HG03095 (cell line): ENCODE results near the gene TPST1.

ENCODE experiments used
- ATAC-seq: cut with Tn5 transposase; IDR thresholded peaks from one replicate; pipeline ENCODE4 v1.9.1; 2021; ENCODE audit warnings: moderate library complexity; ENCODE audit not compliant: unreplicated experiment

The TPST1 gene

DNA sequence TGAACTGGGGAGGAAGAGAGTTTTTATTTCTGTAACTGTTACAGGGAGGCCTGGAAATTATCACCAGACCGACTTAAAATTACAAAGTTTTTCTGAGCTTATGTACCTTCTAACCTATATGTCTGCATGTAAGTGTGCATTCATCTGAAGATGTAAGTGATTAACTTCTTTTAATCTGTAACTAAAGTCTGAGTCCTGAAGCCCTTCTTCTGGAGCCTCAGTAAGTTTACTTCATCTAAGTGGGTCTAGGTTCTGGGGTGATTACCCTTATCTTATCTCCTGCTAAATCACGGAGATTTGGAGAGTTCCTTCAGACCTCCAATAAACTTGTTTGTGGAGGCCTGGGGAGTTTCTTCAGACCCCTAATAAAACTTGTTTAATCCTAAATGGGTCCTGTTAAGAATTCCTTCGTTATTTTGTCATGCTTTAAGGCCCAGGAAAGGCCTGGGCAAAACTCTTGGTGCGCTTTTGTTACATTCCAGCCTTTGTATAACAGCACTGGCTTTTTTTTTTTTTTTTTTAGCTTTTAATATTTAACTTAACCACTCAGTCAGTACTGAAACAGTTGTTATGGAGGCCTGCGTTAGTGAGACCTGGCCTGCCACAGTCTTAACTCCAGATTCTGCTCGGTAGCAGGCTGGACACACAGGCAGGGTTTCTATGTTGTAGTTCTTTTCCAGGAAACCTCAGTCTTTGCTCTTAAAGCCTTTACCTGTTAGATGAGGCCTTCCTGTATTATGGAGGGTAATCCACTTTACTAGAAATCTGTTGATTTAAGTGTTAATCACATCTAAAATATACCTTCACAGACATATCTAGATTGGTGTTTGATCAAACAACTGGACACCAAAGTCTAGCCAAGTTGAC lies 33.0 kb downstream of the TPST1 start:
- ATAC-seq = peak; percentile 69

DNA sequence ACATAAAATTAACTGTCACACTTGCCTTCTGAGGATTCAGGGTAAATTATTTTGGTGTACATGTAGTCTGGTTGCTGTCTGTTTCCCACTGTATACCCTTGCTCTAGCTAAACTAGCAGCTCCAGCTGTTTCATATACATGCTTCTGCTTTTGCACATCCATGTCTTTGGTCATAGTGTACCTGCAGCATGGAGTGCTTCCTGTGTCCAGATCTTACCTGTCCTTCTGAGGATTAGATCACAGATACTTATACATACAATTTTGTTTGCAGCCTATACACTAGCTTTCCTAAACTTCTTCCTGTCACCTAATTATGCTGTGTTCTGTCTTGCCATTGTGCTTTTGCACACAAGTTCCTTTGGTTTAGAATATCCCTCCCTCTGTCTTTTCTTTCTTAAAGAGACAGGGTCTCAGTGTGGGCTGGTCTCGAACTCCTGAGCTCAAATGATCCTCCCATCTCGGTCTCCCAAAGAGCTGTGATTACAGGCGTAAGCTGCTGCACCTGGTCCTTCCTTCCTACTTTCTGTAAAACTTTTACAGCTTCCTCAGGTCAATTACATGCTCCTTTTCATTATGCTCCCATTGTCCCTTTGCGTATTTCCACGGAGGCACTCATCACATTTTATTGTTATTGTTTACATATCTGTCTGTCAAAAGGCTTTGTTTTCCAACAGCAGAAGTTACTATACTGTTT lies 33.8 kb downstream of the TPST1 start:
- ATAC-seq = peak; percentile 6

DNA sequence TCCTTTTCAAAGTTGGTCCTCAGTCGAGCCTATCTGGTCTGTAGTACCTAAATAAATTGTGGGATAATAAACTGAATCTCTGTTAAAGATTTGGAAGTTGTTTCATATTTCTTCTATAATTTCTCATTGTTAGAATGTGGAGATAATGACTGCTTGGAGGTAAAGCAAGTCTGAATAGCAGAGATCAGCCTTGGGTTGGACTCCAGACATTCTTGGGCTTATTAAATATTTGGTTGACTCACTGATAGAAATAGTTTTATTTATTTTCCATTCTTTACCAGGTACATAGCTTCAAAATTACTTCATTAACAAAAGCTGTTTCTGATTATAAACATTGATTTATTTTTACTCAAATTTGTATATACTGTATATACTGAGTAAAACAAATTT lies 34.3 kb downstream of the TPST1 start:
- ATAC-seq = no peak

DNA sequence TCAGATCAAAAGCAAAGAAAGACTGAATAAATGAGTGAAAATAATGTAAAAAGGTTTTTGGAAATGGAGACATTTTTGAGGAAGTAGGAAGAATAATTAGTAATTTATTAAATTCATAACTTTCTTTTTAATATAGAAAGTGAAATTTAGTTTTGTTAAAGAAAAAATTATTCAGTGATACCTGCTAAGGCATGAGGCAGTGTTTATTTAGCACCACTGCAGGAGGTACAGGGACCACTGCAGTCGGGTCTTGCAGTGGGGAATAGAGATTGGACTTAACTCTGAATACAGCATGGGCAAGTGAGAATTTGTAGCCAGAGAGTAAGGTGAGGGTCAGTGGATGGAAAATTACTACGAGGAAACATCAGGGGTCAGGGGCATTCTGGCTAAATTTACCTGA lies 39.9 kb downstream of the TPST1 start:
- ATAC-seq = no peak

DNA sequence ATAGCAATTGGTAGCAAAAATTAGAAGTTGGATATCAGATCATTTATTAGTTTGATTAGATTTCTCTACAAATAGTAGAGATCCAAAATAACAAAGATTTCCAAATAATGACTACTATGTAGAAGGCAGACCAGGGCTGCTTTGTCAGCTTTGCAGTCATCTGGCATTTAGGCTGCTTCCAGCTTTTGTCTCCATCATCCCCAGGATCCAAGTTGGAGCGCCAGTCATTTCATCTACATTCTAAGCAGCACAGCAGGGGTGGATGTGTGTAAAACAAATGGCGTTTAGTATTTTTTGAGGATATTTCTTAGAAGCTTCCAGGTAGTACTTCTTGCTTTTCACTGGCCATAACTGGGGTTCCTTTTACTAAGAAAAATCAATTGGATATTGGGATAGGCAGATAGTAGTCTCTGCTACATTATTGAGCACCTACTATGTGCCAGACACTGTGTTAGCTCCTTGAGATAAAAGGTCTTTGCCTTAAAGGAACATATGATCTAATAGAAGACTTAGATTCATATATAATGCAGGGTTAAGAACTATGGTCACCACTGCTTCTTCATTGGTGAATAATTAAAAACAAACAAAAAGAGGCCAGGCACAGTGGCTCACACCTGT lies 41.5 kb downstream of the TPST1 start:
- ATAC-seq = no peak

DNA sequence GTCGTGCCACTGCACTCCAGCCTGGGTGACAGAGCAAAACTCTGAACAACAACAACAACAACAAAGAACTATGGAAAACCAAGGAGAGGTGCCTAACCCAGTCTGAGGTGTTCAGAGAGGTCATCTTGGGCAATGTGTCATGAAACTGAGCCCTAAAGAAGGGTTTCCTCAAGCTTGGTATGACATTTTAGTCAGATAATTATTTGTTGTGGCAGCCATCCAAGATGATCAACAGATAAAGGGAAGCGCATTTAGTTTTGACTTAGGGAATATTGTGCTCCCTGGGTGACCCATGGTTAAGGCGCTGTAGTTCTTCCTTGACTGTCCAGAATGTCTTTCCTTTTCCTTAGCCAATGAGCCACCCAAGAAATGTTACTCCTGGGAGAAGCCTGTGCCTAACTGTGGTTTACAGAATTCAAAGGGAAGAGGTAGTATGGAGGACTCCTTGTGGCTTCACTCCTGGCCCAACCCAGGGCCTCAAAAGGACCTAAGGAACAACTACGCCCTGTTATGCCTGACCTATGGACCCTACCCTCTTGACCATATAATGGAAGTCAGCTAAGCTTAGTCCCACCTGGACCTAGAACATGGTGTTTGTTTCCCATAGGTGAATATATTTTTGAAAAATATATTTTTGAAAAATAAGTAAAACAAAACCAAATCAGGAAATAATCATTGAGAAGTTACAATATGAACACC lies 42.4 kb downstream of the TPST1 start:
- no peak for ATAC-seq

DNA sequence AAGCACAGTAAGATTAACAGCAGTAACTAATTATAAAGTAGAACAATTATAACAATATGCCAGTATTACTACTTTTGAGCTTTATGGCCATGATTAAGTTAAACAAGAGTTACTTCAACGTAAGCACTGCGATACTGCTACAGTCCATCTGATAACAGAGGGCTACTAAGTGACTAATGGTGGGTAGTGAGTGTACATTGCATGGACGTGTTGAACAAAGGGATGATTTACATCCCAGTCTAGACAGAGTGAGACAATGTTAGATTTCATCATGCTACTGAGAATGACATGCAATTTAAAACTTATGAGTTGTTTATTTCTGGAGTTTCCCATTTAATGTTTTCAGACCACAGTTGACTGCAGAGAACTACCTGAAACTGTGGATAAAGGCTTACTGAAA lies 45.6 kb downstream of the TPST1 start:
- ATAC-seq = no peak

DNA sequence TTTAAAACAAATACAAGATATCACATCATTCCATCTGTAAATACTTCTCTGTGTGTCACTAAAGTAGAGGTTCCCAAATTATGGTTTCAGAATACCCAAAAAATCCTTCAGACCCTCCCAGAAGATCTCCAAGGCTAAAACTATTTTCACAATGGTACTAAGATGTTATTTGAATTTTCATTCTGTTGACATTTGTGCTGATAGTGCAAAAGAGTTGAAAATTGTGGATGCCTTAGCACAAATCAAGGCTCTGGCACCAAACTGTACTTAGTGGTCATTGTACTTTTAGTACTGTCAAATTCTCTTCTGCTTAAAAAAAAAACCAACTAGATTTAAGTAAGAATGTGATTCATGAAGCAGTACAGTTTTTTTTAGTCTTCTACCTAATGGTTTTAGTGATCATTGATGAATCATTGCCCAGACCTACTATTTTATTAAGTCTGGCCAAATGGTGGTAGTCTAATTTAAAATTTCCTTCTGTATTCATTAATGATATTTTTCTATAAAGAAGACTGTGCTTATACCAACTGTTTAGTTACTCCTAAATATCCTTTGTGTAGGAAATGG lies 50.5 kb downstream of the TPST1 start:
- no peak for ATAC-seq

DNA sequence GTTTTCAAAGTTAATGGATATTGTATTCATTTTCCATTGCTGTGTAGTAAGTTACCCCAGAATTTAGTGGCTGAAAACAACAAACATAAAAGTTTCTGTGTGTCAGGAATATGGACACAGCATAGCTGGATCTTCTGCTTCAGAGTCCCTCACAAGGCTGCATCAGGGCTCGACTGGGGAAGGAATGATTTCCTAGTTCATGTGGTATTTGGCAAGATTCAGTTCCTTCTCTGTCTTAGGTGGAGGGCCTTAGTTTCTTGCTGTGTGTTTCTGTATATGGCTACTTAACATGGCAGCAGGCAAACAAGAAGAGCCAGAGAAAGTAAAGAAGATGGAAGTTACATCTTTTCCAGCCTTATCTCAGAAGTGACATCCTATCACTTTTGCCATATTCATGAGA lies 51.1 kb downstream of the TPST1 start:
- no peak for ATAC-seq

DNA sequence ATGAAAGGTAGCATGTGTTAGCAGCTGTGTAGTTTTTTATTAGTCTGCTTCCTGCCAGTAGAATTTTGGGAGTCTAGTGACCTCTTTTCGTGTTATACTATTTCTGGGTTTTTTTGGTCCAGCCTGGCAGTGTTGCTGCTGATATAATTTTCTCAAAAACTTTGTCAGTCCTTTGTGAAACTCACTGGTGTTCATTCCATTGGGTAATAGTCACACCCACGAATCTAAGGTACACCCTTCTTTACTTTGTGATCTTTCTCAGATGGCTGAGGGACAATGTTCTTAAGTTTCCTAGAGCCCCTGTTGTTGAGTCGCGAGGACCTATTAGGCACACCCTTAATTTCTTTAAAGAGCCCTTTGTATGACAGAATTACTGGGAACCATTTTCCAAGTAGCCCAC lies 52.3 kb downstream of the TPST1 start:
- ATAC-seq = no peak

DNA sequence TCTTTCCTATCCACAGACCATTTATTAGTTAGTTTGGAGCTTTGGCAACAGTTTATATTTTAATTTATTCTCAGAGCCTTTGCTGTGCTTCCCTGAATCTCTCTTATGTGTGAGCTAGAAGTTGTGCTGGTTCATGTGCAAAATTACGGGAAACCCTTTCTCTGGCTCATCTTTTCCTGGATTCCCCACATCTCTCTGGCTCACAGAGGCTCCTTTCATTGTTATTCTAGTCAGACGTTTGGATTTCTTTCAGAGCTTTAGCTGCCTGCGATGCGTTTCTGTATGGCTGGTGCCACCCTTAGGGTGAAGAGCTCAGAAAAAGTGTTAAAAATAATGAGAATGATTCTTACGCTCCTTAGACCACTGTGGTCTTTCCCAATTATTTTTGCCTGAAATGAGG lies 53.3 kb downstream of the TPST1 start:
- ATAC-seq = no peak

DNA sequence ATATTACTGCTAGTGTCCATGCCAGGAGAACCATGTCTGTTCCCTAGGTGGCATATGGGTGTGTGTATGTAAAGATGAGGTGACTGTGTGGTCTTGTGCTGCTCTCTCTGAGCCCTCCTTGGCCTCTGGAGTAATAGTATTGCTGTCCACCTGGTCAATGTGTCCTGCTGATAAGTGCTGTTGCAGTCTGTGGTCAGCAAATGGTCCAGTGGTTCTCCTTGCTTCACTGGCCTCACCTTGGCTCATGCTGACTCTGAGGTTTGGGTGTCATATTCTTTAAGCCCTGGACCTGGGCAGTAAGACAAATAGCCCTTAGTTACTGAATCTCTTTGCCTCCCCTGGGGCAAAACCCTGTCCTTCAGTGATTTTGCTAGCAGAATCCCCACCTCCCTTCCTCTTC lies 56.8 kb downstream of the TPST1 start:
- no peak for ATAC-seq

DNA sequence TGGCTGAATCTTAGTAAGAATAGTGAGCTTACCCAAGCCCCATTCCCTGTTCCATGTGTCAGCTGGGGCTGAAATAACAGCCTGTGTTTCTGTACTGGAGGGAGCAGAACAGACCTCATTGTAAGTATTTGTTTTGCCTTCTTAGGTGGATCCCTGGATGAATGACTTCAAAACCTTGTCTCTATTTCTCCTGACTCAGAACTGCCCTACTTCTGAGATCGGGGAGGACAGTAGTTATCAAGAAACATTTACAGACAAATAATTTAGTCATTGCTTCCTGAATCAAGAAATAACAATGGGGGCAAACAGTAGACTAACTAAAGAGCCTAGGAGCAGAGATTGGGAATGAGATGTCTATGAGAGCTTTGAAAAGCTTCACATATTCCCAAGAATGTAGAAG lies 58.8 kb downstream of the TPST1 start:
- ATAC-seq = no peak

DNA sequence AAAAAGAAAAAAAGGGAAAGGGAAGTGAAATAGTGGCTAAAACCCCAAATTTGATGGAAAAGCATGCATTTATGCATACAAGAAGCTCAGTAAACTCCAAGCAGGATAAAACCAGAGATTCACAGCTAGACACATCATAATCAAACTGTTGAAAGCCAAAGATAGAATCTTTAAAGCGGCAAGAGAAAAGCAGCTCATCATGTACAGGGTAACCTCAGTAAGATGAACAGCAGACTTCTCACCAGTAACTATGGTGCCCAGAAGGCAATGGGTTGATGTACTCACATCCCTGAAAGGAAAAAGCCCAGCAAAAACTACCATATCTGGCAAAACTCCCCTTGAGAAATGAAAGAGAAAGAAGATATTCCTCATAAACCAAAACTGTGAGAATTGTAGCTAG lies 60.4 kb downstream of the TPST1 start:
- ATAC-seq = no peak

DNA sequence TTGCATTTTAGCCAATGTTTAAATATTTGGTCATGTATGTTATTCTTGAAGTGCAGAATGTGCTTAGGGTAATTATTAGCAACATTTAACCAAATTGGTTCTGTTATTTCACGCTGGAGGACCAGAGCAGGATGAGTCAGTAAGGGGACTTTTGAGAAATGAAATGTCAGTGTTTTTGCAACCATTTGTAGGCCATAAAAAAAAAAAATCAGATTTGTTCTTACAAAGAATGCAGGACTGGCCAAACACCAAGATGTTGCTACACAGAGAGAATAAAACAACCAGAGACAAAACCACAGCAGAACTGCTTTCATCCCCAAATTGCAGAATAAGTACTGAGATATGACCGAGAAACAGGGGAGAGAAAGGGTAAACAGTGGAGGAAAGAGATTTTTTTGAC lies 62.1 kb downstream of the TPST1 start:
- no peak for ATAC-seq

DNA sequence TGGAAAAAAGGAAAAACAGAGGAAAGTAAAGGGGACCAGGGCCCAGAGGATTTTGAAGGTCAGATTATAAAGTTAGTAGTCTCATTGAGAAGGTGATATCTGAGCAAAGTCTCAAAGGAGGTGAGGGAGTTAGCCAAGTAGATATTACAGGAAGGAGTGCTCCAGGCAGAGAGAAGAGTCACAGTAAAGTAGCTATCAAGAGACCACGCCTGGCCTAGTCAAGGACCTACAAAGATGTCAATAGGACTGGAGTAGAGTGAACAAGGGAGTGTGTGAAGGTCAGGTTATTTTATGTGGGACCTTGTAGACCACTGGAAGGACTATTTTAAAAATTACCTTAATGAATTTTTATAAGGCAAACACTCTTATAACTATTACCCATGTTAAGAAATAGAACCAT lies 64.8 kb downstream of the TPST1 start:
- no peak for ATAC-seq

DNA sequence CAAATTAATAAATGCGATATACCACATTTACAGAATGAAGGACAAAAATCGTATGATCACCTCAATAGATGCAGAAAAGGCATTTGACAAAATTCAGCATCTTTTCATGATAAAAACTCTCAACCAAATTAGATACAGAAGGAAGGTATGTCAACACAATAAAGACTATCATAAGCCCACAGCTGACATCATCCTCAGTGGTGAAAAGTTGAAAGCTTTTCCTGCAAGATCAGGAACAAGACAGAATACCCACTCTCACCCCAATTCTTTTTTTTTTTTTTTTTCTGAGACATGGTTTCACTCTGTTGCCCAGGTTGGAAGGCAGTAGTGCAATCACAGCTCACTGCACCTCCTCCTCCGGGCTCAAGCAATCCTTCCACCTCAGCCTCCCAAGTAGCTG lies 67.2 kb downstream of the TPST1 start:
- ATAC-seq = no peak

DNA sequence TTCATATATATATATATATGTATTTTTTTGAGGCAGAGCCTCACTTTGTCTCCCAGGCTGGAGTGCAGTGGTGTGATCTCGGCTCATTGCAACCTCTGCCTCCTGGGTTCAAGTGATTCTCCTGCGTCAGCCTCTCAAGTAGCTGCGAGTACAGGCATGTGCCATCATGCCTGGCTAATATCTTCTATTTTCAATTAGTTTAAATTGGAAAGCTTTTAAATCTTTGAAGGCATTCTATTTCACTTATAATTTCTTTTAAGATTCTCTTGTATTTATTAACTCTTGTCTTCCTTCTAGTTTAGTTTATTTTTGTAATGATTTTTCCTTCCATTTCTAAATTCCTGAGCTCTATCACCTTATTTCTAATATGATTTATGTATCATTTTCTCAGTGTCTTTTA lies 71.2 kb downstream of the TPST1 start:
- ATAC-seq = no peak

DNA sequence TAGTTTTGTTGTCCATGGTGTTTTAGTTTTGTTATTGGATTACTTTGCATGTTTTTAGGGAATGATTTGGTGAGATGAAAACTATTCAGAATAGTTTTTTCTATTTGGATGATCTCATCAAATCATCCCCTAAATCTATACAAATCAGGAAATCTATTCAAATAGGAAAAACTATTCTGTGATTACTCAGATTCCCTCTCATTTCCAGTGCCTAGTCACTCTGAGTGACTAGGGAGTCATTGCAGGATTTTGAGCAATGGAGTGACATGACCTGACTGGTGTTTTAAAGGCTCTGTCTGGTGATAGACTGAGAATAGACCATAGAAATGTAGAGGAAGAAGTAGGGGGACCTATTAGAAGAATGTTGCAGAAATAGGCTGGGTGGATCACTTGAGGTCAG lies 72.4 kb downstream of the TPST1 start:
- no peak for ATAC-seq

DNA sequence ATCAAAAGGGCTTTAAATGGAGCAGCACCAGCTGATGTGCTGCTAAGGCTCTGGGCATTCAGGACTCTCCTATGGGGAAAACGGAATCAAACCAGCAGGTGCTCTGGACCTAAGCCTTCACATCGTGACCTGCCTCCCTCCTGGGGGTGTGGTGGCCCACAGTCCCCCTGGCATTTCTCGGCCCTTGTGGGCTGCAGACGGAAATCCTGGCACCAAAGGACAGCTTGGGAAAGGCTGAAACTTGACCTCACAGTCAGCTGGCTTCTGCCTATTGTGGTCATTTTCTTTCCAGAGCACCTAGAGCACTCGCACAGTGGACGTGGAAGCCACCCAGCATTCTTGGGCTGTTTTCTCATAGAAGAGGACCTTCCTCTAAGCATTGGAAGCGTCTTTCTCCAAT lies 74.8 kb downstream of the TPST1 start:
- no peak for ATAC-seq
